ENCODE data around the gene PPP6R3.

- TF ChIP-seq CTCF (optimal IDR thresholded peaks at IDR 0.05 in 1 of 3, IDR thresholded peaks at IDR 0.05 in 1 of 3, conservative IDR thresholded peaks at IDR 0.05 in 1 of 3; ENCODE audit: extremely low read depth in 1 of 3, insufficient read depth in 2 of 3, low read length in 3 of 3) (no peak), EZH2 (IDR thresholded peaks at IDR 0.05; ENCODE audit: low read length) (no peak)
Measured at GRCh38 chr11:68583041-68583446, 122.5 kb downstream of the PPP6R3 start.
